GM12878 (cell line): Measurements from ENCODE around the gene TNFRSF14.

ENCODE experiments used
- ASH2L ChIP-seq: fragments of 300-600, 200-600 bp; sonication (generic); IDR thresholded peaks from 2 replicates; pipeline ENCODE4 v1.6.1; 2017; ENCODE audit warnings: low read depth, mild to moderate bottlenecking, borderline replicate concordance
- CTCF ChIP-seq, 3 experiments: IDR thresholded peaks in 2 of 3; conservative IDR thresholded peaks in 1 of 3; 2 replicates each; pipeline ENCODE4 v1.5.1; 2011; ENCODE audit warnings: low read depth in 3 of 3, low read length in 3 of 3, mild to moderate bottlenecking in 3 of 3, control low read depth in 2 of 3, moderate library complexity in 2 of 3, inconsistent platforms in 1 of 3, mixed read lengths in 1 of 3; ENCODE audit not compliant: control insufficient read depth in 2 of 3, insufficient read depth in 1 of 3; ENCODE audit errors: extremely low read depth in 1 of 3
- LARP7 ChIP-seq: fragments of 450-650 bp; IDR thresholded peaks from 2 replicates; pipeline ENCODE4 v1.6.1; 2017; ENCODE audit warnings: mild to moderate bottlenecking
- MLLT1 ChIP-seq: fragments of 450-650 bp; IDR thresholded peaks from 2 replicates; pipeline ENCODE4 v1.6.1; 2016; ENCODE audit warnings: mild to moderate bottlenecking
- POLR2AphosphoS5 ChIP-seq: IDR thresholded peaks from 2 replicates; pipeline ENCODE4 v1.6.1; 2011; ENCODE audit warnings: mild to moderate bottlenecking, low read length, inconsistent platforms
- REST ChIP-seq: IDR thresholded peaks from 2 replicates; pipeline ENCODE4 v1.6.1; 2012; ENCODE audit warnings: mild to moderate bottlenecking, low read depth, low read length
- TAF1 ChIP-seq: IDR thresholded peaks from 2 replicates; pipeline ENCODE4 v1.6.1; 2011; ENCODE audit warnings: mild to moderate bottlenecking, low read depth, low read length, borderline replicate concordance
- ZBTB33 ChIP-seq: fragments of 450-650 bp; IDR thresholded peaks from 2 replicates; pipeline ENCODE4 v1.6.1; 2017; ENCODE audit warnings: mild to moderate bottlenecking

- no peak for TF ChIP-seq ZBTB33
- TF ChIP-seq REST: no peak
- TF ChIP-seq CTCF (IDR thresholded peaks at IDR 0.05 in 2 of 3, conservative IDR thresholded peaks at IDR 0.05 in 1 of 3; ENCODE audit: control insufficient read depth in 2 of 3, extremely low read depth in 1 of 3, insufficient read depth in 1 of 3, low read depth in 3 of 3, low read length in 3 of 3): no peak
- TF ChIP-seq LARP7: no peak
- TF ChIP-seq POLR2AphosphoS5: no peak
- no peak for TF ChIP-seq TAF1
- no peak for TF ChIP-seq MLLT1
- no peak for TF ChIP-seq ASH2L
Observed at GRCh38 chr1:2566101-2567045, 10.2 kb downstream of the TNFRSF14 start.
